ENCODE data around the gene IZUMO1.

- TF ChIP-seq, protein P1, sequence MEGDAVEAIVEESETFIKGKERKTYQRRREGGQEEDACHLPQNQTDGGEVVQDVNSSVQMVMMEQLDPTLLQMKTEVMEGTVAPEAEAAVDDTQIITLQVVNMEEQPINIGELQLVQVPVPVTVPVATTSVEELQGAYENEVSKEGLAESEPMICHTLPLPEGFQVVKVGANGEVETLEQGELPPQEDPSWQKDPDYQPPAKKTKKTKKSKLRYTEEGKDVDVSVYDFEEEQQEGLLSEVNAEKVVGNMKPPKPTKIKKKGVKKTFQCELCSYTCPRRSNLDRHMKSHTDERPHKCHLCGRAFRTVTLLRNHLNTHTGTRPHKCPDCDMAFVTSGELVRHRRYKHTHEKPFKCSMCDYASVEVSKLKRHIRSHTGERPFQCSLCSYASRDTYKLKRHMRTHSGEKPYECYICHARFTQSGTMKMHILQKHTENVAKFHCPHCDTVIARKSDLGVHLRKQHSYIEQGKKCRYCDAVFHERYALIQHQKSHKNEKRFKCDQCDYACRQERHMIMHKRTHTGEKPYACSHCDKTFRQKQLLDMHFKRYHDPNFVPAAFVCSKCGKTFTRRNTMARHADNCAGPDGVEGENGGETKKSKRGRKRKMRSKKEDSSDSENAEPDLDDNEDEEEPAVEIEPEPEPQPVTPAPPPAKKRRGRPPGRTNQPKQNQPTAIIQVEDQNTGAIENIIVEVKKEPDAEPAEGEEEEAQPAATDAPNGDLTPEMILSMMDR (IDR thresholded peaks at IDR 0.05; ENCODE audit: control extremely low read depth in 1 of 3, insufficient read depth in 1 of 3, low read depth in 1 of 3, low read length in 3 of 3), result no peak
- TF ChIP-seq TCF12 (IDR thresholded peaks at IDR 0.05; ENCODE audit: low read depth, low read length) (no peak), RNF2 (IDR thresholded peaks at IDR 0.05; ENCODE audit: borderline replicate concordance, low read depth, low read length, missing control alignments, poor library complexity, severe bottlenecking) (no peak), EZH2 (IDR thresholded peaks at IDR 0.05; ENCODE audit: low read depth, low read length, severe bottlenecking) (no peak), EP300 (IDR thresholded peaks at IDR 0.05; ENCODE audit: borderline replicate concordance in 1 of 2, low read depth in 2 of 2, low read length in 2 of 2) (no peak), ZNF274 (IDR thresholded peaks at IDR 0.05; ENCODE audit: borderline replicate concordance, extremely low read depth, low read length) (no peak), RFX5 (IDR thresholded peaks at IDR 0.05; ENCODE audit: borderline replicate concordance, low read depth, low read length) (no peak), JUN (IDR thresholded peaks at IDR 0.05; ENCODE audit: low read depth, low read length) (no peak), POLR2A (IDR thresholded peaks at IDR 0.05; ENCODE audit: control extremely low read depth in 1 of 2, low read depth in 2 of 2, low read length in 2 of 2) (no peak), CBX8 (IDR thresholded peaks at IDR 0.05; ENCODE audit: borderline replicate concordance, low read depth, low read length) (no peak), ATF2 (IDR thresholded peaks at IDR 0.05; ENCODE audit: low read length) (no peak), SP4 (IDR thresholded peaks at IDR 0.05; ENCODE audit: low read length) (no peak)
These were observed 31.0 kb upstream of the IZUMO1 start for GRCh38 chr19:48777720-48778119.
